Right lung (tissue), 10 donors: ENCODE results near the gene TERF2IP. TPM values are rescaled to one million over a fixed set of nuclear protein-coding genes. Genes with fewer than 3 reads are reported as not detected.

Experiments used
- DNase-seq, 2 donors: peaks; one replicate each; pipeline ENCODE4 v3.0.0-alpha.2; 2013
- long read RNA-seq, 8 donors: transcript quantifications; one replicate each; lab custom pipeline, GENCODE V29; 2026
- polyA plus RNA-seq, 5 donors: library from polyadenylated mRNA; unstranded; fragments of 120-200 nt; gene quantifications; one replicate each; pipeline versions ENCODE4 v1.2.1 to v1.2.3, GENCODE V29; 2013; ENCODE audit warnings: inconsistent platforms in 1 of 5, low replicate concordance in 1 of 5; ENCODE audit not compliant: insufficient read length in 5 of 5, insufficient read depth in 1 of 5

The TERF2IP gene, protein sequence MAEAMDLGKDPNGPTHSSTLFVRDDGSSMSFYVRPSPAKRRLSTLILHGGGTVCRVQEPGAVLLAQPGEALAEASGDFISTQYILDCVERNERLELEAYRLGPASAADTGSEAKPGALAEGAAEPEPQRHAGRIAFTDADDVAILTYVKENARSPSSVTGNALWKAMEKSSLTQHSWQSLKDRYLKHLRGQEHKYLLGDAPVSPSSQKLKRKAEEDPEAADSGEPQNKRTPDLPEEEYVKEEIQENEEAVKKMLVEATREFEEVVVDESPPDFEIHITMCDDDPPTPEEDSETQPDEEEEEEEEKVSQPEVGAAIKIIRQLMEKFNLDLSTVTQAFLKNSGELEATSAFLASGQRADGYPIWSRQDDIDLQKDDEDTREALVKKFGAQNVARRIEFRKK
- polyA plus RNA-seq = 10 to 100 TPM; 74.8 to 83.9 (median 78.2) TPM
- long read RNA-seq, donor 1, transcript TERF2IP-201 (3 exons, 2,118 nt) = major isoform, 83 of 108 reads
- long read RNA-seq, donor 1, partial matches to known transcripts = 25 of 108 reads
- long read RNA-seq, donor 1, other reads (novel, unspliced or antisense) = 0 of 108 reads
- long read RNA-seq, donor 2, transcript TERF2IP-201 (3 exons, 2,118 nt) = major isoform, 46 of 46 reads
- long read RNA-seq, donor 2, partial matches to known transcripts = 0 of 46 reads
- long read RNA-seq, donor 2, other reads (novel, unspliced or antisense) = 0 of 46 reads
- long read RNA-seq, donor 3, transcript TERF2IP-201 (3 exons, 2,118 nt) = major isoform, 57 of 63 reads
- long read RNA-seq, donor 3, partial matches to known transcripts = 6 of 63 reads
- long read RNA-seq, donor 3, other reads (novel, unspliced or antisense) = 0 of 63 reads
- long read RNA-seq, donor 4, transcript TERF2IP-201 (3 exons, 2,118 nt) = major isoform, 59 of 67 reads
- long read RNA-seq, donor 4, partial matches to known transcripts = 8 of 67 reads
- long read RNA-seq, donor 4, other reads (novel, unspliced or antisense) = 0 of 67 reads
- long read RNA-seq, donor 5, transcript TERF2IP-201 (3 exons, 2,118 nt) = major isoform, 83 of 83 reads
- long read RNA-seq, donor 5, partial matches to known transcripts = 0 of 83 reads
- long read RNA-seq, donor 5, other reads (novel, unspliced or antisense) = 0 of 83 reads
- long read RNA-seq, donor 6, transcript TERF2IP-201 (3 exons, 2,118 nt) = major isoform, 67 of 84 reads
- long read RNA-seq, donor 6, partial matches to known transcripts = 15 of 84 reads
- long read RNA-seq, donor 6, other reads (novel, unspliced or antisense) = 0 of 84 reads
- long read RNA-seq, donor 7, transcript TERF2IP-201 (3 exons, 2,118 nt) = major isoform, 78 of 84 reads
- long read RNA-seq, donor 7, partial matches to known transcripts = 6 of 84 reads
- long read RNA-seq, donor 7, other reads (novel, unspliced or antisense) = 0 of 84 reads
- long read RNA-seq, donor 8, transcript TERF2IP-201 (3 exons, 2,118 nt) = major isoform, 41 of 61 reads
- long read RNA-seq, donor 8, partial matches to known transcripts = 20 of 61 reads
- long read RNA-seq, donor 8, other reads (novel, unspliced or antisense) = 0 of 61 reads

DNA sequence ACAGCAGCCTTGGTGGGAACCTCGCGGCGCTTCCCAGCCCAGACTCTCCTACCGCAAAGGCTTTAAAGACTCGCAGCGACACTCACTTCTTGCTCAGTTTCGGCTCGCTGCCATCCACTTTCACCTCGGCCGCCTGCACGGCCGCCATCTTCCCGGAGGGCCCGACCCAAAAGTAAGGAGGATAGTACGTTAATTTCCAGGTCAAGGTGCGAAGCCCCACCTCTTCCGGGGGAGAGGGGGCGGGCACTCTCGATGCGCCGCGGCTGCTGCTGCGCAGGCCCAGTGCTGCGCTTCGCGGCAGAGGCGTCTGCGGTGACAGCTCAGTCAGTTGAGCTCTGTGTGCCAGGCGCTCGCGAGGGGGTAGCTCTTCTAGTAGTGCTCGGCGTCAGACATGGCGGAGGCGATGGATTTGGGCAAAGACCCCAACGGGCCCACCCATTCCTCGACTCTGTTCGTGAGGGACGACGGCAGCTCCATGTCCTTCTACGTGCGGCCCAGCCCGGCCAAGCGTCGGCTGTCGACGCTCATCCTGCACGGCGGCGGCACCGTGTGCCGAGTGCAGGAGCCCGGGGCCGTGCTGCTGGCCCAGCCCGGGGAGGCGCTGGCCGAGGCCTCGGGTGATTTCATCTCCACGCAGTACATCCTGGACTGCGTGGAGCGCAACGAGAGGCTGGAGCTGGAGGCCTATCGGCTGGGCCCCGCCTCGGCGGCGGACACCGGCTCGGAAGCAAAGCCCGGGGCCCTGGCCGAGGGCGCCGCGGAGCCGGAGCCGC lies at the start of gene TERF2IP, which contains the start of gene KARS1:
TSS of gene TERF2IP (plus strand) at position 282 of the 773 bp plus-strand sequence. CDS start at position 392, 110 bp downstream.
TSS of gene KARS1 (minus strand) at position 174 of the 773 bp plus-strand sequence. CDS start at position 148, 26 bp downstream.
- peak; percentile 93 to 94 for DNase-seq

DNA sequence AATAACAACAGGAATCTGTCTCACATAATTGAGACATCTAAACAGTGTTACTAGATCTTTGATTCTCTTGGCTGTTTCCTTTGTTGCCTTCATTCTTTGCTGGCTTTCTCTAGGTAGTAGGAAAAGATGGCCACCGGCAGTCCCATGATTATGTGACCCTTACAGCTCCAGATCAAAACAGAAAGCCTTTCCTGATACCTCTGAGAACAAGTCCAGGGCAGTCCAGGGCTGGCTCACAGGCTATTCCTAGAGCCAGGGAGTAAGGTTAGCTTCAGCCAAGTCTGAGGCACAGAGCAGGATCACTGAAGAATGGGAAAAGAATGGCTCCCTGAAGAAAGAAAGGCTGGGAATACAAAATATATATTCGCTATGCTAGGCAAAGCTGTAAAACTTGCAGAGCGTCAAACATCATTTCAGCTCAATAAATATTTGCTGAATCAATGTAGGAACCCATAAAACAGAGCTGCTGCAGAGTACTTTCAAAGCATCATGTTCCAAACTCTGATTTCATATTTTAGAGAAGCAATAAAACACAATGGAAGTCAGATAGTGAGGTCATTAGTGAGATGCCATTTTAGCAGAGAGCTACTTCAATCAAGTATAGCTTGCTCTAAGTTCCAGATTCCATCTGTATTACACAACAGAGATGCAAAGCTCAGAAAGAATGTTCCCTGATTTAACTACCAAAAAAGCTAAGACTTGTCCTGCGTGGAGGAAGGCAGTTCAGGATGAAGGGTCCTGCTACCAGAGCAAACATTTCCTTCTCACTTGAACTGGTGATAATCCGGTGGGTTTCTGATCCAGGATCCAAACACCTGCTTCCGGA lies 47.9 kb upstream of the TERF2IP start:
- no peak for DNase-seq

DNA sequence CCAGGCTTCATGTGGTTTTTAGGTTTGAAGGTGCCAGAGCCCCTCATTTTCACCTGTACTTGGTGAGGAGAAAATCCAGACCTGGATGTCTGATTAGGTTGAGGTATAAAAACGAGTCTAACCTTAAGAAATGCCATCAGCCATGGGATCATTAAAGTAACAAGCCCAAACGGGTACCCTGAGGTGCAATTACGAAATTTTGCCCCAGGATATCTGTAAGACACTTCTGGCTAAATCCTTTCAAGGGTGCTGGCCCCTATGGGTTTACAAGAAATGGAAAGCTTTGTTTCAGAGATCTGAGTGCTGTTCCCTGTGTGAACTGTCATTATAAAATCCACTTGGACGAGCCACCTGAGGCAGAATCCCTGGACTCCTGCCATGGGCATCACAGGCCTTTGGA lies 44.3 kb upstream of the TERF2IP start:
- DNase-seq = no peak

- no peak for DNase-seq
These were observed 41.1 kb upstream of the TERF2IP start for GRCh38 chr16:75606507-75606906.

- no peak for DNase-seq
These were observed 33.3 kb upstream of the TERF2IP start for GRCh38 chr16:75614066-75614897.

DNA sequence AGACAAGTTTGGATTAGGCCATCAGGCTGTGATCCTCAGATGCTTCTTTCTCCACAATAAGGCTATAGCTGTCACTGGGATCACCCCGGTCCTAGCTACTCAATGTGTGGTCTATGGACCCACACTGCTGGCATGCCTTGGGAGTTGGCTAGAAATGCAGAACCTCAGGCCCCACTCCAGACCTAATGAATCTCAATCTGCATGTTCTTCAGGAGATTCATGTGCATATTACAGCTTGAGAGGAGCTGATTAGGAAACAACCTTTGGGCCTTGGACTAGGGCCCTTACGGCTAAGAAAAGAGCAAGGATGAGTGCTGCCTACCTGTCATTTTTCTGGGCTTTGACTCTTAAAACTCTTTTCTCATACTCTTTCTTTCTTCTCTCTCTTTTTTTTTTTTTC lies 32.0 kb upstream of the TERF2IP start:
- DNase-seq = no peak

DNA sequence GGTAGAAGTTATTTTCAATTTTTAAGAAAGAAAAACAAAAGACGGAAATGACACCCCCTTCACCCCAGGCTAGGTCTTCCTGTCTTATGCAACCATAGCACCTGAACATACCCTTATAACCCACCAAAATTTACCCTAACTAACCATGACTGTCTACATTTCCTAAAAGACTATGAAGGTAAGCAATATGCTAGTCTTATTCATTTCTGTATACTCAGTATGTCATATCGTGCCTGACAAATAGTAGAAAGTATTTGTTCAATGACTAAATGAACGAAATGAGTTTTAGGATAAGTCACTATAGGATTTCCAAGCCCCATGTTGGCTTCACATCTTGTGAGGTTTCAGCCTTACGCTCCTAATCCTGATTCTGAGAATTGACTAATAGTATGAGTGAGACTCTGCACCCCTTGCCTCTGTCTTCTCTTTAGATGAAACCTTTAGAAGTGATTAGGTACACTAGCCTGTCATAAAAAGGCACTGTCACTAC lies 31.0 kb upstream of the TERF2IP start:
- DNase-seq = no peak

GRCh38 chr16:75617121-75617520 lies 30.5 kb upstream of the TERF2IP start:
- no peak for DNase-seq

DNA sequence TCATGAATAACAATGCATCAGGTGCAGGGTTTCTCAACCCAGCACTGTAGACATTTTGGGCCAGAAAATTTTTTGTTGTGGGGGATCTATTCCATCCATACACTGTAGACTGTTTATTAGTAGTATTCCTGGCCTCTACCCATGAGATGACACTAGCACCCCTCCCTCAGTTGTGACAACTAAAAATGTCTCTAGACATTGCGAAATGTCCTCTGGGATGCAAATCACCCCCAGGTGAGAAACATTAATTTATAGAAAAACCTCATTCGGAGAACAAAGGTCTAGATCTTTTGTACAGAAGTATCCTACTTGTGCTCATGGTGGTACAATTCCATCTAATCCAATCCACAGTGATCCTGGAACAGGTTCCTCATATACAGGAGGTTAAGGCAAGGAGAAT lies 28.8 kb upstream of the TERF2IP start:
- no peak for DNase-seq

DNA sequence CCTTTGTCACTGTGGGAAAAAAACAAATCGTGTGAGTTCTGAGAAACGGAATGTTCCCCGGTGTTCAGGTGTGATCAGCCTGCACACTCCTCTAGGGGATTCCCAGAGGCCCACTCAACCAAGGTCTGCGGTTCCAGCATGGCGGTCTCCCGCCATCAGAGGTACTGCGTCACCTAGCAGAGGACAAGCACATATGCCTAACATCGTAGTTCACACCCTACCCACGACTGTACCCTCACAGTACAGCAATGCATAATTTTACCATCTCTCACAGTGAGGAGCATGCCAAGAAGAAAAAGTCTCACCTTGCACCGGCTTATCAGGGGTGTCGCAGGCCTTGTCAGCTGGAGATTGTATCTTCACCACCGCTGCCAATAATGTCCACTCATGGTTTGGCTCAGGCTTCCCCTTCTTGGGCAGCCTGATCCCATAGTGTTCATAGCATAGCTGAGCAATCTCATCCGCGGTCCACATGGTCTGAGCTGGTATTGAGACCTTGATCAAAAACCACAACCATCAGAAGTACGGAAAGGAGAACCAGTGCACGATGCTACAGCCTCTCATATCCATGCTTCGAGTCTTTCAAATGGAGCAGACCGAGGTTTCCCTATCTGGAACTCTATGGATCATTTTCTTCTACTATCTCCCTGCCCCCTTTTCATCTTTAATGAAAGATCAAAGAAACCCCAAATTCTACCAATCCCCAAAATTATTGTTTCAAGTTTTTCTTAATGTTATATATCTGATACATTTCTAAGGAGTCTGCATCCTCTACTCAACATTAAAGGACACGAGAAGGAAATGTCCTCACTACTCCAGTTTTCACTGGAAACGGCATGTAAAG lies 27.0 kb upstream of the TERF2IP start:
- no peak for DNase-seq

DNA sequence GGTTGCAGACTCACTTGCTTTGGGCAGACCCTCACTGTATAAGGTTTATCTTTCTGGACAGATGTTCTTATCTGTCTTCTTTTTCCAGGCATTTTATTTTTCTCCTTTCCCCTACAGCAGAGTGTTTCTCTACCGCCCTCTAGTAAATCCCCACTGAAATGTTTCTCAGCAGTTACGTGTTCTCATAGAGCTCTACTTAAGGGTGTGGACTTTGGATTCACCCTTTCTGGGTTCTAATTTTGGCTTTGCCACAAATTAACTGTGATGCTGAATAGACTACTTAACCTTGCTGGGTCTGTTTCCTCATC lies 26.4 kb upstream of the TERF2IP start:
- DNase-seq = no peak

DNA sequence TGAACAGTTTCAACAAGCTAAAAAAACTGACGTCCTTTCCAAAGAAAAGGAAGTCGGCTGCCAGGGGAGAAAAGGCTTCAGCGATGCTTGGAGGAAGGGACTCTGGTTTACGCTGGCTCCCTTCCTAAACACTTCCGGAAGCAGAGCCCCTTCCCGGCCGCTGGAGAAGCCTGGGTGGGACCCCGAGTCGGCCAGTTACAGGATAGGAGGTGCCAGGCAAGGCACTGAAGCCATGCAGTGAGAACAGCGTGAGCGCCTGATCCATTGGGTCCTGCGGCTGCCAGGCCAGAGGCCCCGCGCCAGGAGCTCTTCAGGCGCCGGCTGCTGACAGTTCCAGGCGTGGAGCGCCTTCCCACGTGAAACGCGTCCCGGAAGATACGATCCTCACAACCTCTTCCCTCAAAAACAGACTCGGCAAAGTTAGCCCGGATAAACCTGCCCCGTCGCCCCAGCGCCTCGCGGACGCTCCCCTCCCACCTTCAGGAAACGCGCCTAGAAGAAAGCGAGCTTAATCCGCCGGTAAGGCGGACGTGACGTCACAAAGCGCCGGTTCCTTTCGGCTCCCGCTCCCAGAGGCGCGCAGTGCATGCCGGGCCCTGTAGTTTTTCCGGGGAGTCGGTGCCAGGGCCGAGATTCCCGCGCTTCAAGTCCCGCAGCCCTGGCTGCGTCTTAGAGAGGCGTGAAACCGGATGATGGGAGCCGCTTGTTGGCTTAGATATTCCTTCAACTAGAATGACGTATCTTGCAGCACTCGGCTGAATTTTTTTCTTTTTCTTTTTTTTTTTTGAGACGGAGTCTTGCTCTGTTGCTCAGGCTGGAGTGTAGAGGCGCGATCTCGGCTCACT lies 24.6 kb upstream of the TERF2IP start, which contains the start of gene ADAT1:
TSS of gene ADAT1 (minus strand) at position 521 of the 845 bp plus-strand sequence. CDS start 2,482 bp downstream, outside the sequence.
- peak; percentile 98 for DNase-seq

DNA sequence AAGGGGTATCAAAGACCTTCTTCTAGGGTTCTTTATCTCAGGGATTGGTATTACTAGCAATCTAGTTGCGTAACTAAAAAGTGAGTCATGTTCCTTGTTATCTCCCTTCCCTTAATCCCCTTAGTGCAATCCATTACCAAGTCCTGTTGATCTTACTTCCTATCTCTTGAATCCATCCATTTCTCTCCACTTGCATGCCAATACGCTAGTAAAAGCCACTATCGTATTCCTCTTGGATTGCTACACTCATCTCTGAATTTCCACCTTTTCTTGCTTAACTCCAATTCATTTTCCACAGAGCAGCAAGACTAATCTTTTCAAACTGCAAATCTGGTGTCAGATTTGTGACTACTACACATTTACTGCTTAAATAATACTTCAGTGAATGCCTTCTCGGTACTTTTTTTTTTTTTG lies 22.6 kb upstream of the TERF2IP start:
- DNase-seq = no peak

GRCh38 chr16:75626806-75627205 lies 20.8 kb upstream of the TERF2IP start:
- DNase-seq = no peak

- no peak for DNase-seq
These were observed 19.7 kb upstream of the TERF2IP start for GRCh38 chr16:75627851-75628250.

GRCh38 chr16:75628351-75628750 lies 19.2 kb upstream of the TERF2IP start:
- DNase-seq = no peak
